22Rv1 (cell line): ENCODE data around the gene DENND1C.

Experiments
- H3K27ac ChIP-seq: fragments of 450-650 bp; 2 replicates; pipeline ENCODE4 v1.5.1; 2017
- ZFX ChIP-seq: fragments of 450-650 bp; IDR thresholded peaks from 2 replicates; pipeline ENCODE4 v1.6.1; 2017; ENCODE audit warnings: antibody characterized with exemption, borderline replicate concordance
- TF ChIP-seq, protein P1 (sequence below): fragments of 450-650 bp; IDR thresholded peaks from 2 replicates; pipeline ENCODE4 v1.5.1; 2017; ENCODE audit warnings: mild to moderate bottlenecking

Gene DENND1C

DNA sequence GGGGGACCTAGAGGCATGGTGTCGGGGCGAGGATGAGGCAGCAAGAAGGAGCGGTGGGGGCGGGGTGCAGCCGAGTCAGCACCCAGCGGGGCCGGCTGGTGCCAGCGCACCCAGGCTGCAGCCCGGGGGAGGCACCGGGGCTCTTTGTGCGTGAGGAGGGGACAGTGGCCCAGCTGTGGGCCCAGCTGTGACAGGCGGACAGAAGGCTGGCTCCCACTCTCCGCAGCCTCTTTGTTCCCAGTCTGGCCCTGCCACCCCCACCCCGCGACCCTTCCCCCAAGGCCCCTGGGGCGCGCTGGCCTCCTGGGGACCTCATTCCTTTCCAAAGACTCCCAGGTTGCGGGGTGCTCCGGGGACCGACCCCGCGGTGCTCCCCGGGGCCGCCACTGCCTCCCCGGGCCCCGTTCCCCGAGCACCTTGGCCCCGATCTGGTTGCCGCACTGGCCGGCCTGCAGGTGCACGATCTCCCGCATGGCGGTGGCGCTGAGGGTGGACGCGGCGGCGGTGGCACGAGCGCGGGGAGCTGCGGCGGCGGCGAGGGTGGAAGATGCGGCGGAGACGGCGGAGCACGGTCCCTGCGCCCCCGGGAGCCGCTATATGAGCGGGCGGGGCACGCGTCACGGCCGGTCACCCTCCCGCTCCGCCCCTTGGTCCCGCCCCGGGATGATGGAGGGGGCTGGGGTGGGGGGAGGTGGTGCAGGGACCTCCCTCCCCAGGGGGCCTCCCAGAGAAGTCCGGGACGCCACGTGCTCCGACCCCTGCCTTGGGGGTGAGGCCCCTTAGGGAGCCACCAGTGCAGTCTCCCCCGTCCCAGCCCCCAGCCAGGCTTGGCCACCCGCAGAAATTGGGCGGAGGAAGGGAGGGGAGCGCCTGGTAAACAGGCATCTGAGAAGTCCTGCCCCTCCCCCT, 20.4 kb upstream of the DENND1C start, which contains the start of gene TUBB4A:
Gene TUBB4A (minus strand): TSS at position 570 of the 909 bp plus-strand sequence. CDS start 97 bp downstream, at position 473.
- no peak within 1 kb of the TSS for H3K27ac ChIP-seq
- TF ChIP-seq, protein P1, sequence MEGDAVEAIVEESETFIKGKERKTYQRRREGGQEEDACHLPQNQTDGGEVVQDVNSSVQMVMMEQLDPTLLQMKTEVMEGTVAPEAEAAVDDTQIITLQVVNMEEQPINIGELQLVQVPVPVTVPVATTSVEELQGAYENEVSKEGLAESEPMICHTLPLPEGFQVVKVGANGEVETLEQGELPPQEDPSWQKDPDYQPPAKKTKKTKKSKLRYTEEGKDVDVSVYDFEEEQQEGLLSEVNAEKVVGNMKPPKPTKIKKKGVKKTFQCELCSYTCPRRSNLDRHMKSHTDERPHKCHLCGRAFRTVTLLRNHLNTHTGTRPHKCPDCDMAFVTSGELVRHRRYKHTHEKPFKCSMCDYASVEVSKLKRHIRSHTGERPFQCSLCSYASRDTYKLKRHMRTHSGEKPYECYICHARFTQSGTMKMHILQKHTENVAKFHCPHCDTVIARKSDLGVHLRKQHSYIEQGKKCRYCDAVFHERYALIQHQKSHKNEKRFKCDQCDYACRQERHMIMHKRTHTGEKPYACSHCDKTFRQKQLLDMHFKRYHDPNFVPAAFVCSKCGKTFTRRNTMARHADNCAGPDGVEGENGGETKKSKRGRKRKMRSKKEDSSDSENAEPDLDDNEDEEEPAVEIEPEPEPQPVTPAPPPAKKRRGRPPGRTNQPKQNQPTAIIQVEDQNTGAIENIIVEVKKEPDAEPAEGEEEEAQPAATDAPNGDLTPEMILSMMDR, result peak; percentile 17; the same call in 1 of the 2 replicates
- no peak for TF ChIP-seq ZFX

GRCh38 chr19:6500837-6501739, 19.5 kb upstream of the DENND1C start:
- TF ChIP-seq, protein P1, result no peak
- TF ChIP-seq ZFX, result no peak
- H3K27ac ChIP-seq, result no peak overlapping the region

- TF ChIP-seq, protein P1, result no peak
- TF ChIP-seq ZFX, result no peak
Observed at GRCh38 chr19:6499052-6499790, 17.6 kb upstream of the DENND1C start.

GRCh38 chr19:6498294-6499036, 16.9 kb upstream of the DENND1C start:
- no peak overlapping the region for H3K27ac ChIP-seq
- no peak for TF ChIP-seq ZFX
- TF ChIP-seq, protein P1, result no peak

More at GRCh38 chr19:6499052-6499790, 17.6 kb upstream of the DENND1C start:
- H3K27ac ChIP-seq, result no peak overlapping the region

GRCh38 chr19:6495947-6496346, 14.4 kb upstream of the DENND1C start:
- TF ChIP-seq, protein P1, result no peak
- TF ChIP-seq ZFX, result no peak
- H3K27ac ChIP-seq, result no peak overlapping the region

- TF ChIP-seq, protein P1, result no peak
- TF ChIP-seq ZFX, result no peak
- H3K27ac ChIP-seq, result no peak overlapping the region
Observed at GRCh38 chr19:6494438-6495036, 12.9 kb upstream of the DENND1C start.
